Adipocyte (in vitro differentiated cells): ENCODE data around the gene CLEC4D.
"Not testable (repeated sequence)": the region's sequence is repeated elsewhere in the genome, so short reads cannot be mapped to it uniquely, and the experiment has no call there.

Experiments
- DNase-seq: peaks from one replicate; pipeline ENCODE4 v3.0.0-alpha.2; 2015; ENCODE audit warnings: low read depth
- H3K27me3 ChIP-seq: replicated peaks from 2 replicates; pipeline ENCODE4 v1.7.0; 2013; ENCODE audit warnings: mild to moderate bottlenecking, low read length, moderate library complexity; ENCODE audit not compliant: control insufficient read depth, insufficient read depth
- H3K36me3 ChIP-seq: 2 replicates; pipeline ENCODE4 v1.7.0; 2013; ENCODE audit warnings: low read length, mild to moderate bottlenecking, moderate library complexity; ENCODE audit not compliant: control insufficient read depth, insufficient read depth, severe bottlenecking
- H3K4me1 ChIP-seq: 2 replicates; pipeline ENCODE4 v1.7.0; 2013; ENCODE audit warnings: mild to moderate bottlenecking, low read length, moderate library complexity; ENCODE audit not compliant: control insufficient read depth, insufficient read depth
- H3K4me3 ChIP-seq: 2 replicates; pipeline ENCODE4 v1.7.0; 2013; ENCODE audit warnings: mild to moderate bottlenecking, low read length, moderate library complexity
- H3K9ac ChIP-seq: 2 replicates; pipeline ENCODE4 v1.7.0; 2013; ENCODE audit warnings: mild to moderate bottlenecking, low read length, moderate library complexity
- H3K9me3 ChIP-seq: 2 replicates; pipeline ENCODE4 v1.7.0; 2013; ENCODE audit warnings: mild to moderate bottlenecking, low read length, moderate library complexity; ENCODE audit not compliant: control insufficient read depth

The CLEC4D gene

GRCh38 chr12:8499616-8500015 is 13.7 kb upstream of the CLEC4D start:
- DNase-seq: no peak

GRCh38 chr12:8501720-8502119 is 11.6 kb upstream of the CLEC4D start:
- Histone ChIP-seq H3K4me1 (no peaks in the 10 kb centered on the region), H3K4me3 (no peak overlapping the region), H3K9me3 (no peaks in the 10 kb centered on the region), H3K36me3 (no peaks in the 10 kb centered on the region), H3K27me3 (peaks cover 20% of the 10 kb centered on the region), H3K9ac (no peak overlapping the region)
- no peak for DNase-seq

More at GRCh38 chr12:8499616-8500015, 13.7 kb upstream of the CLEC4D start:
- Histone ChIP-seq H3K36me3 (no peaks in the 10 kb centered on the region), H3K9me3 (no peaks in the 10 kb centered on the region), H3K9ac (no peak overlapping the region), H3K27me3 (peaks cover 24% of the 10 kb centered on the region), H3K4me3 (no peak overlapping the region), H3K4me1 (no peaks in the 10 kb centered on the region)

DNA sequence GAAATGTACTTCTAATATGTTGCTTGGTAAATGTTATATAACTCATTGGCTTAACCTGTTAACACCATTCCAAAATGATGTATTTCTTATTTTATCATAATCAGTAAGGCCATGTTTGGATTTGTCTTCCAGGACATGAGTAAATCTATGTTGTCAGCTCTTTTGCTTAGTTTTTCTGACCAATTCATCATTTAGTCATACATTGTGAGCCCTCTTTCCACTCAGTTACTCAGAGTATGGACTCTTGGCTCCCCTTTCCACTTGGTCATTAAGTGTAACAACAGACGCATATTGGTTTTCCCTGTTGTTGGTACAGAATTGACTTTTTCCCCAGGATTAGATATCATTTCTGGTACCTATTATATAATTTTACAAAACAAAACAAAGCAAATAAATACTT is 9.0 kb upstream of the CLEC4D start:
- Histone ChIP-seq H3K36me3 (no peaks in the 10 kb centered on the region), H3K9me3 (no peaks in the 10 kb centered on the region), H3K4me1 (peaks cover 6% of the 10 kb centered on the region), H3K27me3 (peaks cover 18% of the 10 kb centered on the region), H3K9ac (no peak overlapping the region), H3K4me3 (no peak overlapping the region)
- no peak for DNase-seq

- no peak for DNase-seq
- no peaks in the 10 kb centered on the region for H3K36me3 ChIP-seq
- peaks cover 6% of the 10 kb centered on the region for H3K4me1 ChIP-seq
- no peak overlapping the region for H3K4me3 ChIP-seq
- peaks cover 15% of the 10 kb centered on the region for H3K27me3 ChIP-seq
- H3K9ac ChIP-seq: no peak overlapping the region
- no peaks in the 10 kb centered on the region for H3K9me3 ChIP-seq
These were observed 5.7 kb upstream of the CLEC4D start for GRCh38 chr12:8507596-8507995.

GRCh38 chr12:8508223-8508622 is 5.1 kb upstream of the CLEC4D start:
- no peaks in the 10 kb centered on the region for H3K36me3 ChIP-seq
- H3K4me3 ChIP-seq: no peak overlapping the region
- peaks cover 6% of the 10 kb centered on the region for H3K4me1 ChIP-seq
- no peak overlapping the region for H3K9ac ChIP-seq
- H3K9me3 ChIP-seq: no peaks in the 10 kb centered on the region
- DNase-seq: no peak
- peaks cover 15% of the 10 kb centered on the region for H3K27me3 ChIP-seq

GRCh38 chr12:8508910-8509841 is 4.1 kb upstream of the CLEC4D start:
- Histone ChIP-seq H3K4me1 (peaks cover 6% of the 10 kb centered on the region), H3K9ac (no peak overlapping the region), H3K4me3 (no peak overlapping the region), H3K27me3 (peaks cover 18% of the 10 kb centered on the region), H3K9me3 (no peaks in the 10 kb centered on the region), H3K36me3 (no peaks in the 10 kb centered on the region)
- DNase-seq: no peak

DNA sequence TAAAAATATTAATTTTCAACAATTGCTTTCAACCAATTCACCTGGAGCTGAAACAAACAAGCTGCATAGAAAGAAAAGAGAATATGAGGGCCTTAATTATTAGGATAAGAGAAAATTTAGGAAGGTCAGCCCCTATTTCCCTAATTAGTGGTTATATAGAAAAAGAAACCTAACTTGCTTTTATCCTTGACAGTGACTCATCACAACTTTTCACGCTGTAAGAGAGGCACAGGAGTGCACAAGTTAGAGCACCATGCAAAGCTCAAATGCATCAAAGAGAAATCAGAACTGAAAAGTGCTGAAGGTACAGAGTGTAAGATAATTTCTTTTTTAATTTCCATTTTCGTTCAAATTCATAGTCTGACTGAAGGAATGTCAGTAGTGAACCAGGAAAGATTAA is 4.7 kb downstream of the CLEC4D start:
- no peak for DNase-seq
- Histone ChIP-seq H3K9me3 (no peaks in the 10 kb centered on the region), H3K36me3 (no peaks in the 10 kb centered on the region), H3K9ac (no peak overlapping the region), H3K4me1 (no peaks in the 10 kb centered on the region), H3K4me3 (no peak overlapping the region), H3K27me3 (peaks cover 16% of the 10 kb centered on the region)

DNA sequence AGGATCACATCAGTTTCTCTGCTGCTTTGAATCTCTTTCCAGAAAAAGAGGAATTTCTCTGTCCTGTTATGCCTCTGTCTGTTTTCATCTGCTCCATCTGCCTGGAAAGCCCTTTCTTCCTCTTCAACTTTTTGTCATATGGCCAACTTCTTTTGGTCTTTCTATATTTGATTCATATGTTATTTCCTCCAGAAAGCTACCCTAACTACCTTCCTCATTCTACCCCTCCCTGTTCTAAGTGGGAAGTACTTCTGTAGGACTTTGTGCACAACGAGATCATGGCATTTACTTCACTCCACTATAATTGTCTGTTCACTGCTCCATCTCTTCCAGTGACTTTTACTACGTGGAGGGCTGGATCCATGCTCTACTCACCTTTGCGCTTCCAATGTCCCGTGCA is 5.9 kb downstream of the CLEC4D start:
- H3K27me3 ChIP-seq: peaks cover 13% of the 10 kb centered on the region
- no peaks in the 10 kb centered on the region for H3K4me1 ChIP-seq
- no peak overlapping the region for H3K9ac ChIP-seq
- H3K36me3 ChIP-seq: no peaks in the 10 kb centered on the region
- no peak for DNase-seq
- H3K9me3 ChIP-seq: no peaks in the 10 kb centered on the region
- H3K4me3 ChIP-seq: no peak overlapping the region

GRCh38 chr12:8527250-8528130 is 14.2 kb downstream of the CLEC4D start:
- H3K36me3 ChIP-seq: no peaks in the 10 kb centered on the region

DNA sequence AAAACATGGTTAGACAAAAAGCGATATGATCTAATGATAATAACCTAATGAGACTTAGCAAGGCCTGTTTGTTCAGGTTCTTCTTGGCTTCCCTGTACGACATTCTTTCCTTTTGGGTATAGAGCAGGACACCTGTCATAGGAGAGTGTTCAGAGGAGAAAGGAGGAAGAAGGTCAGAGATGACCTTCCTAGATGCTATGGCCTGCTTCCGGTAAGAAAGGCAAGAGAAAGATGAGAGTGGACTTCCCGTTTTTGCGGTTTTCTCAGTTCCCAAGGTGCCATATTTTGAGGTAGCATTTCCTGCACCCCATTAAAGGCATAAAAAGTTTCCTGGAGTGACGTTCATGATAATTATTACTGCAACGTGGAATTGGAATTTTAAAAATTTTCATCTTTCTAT is 18.7 kb downstream of the CLEC4D start:
- no peak overlapping the region for H3K4me3 ChIP-seq
- peaks cover 45% of the 10 kb centered on the region for H3K27me3 ChIP-seq
- DNase-seq: no peak
- no peaks in the 10 kb centered on the region for H3K4me1 ChIP-seq
- H3K36me3 ChIP-seq: no peaks in the 10 kb centered on the region
- H3K9ac ChIP-seq: no peak overlapping the region
- no peaks in the 10 kb centered on the region for H3K9me3 ChIP-seq

More at GRCh38 chr12:8527250-8528130, 14.2 kb downstream of the CLEC4D start:
- no peak for DNase-seq
- no peaks in the 10 kb centered on the region for H3K4me1 ChIP-seq
- H3K27me3 ChIP-seq: peaks cover 12% of the 10 kb centered on the region
- H3K9me3 ChIP-seq: peaks cover 15% of the 10 kb centered on the region
- H3K4me3 ChIP-seq: no peak overlapping the region
- no peak overlapping the region for H3K9ac ChIP-seq

DNA sequence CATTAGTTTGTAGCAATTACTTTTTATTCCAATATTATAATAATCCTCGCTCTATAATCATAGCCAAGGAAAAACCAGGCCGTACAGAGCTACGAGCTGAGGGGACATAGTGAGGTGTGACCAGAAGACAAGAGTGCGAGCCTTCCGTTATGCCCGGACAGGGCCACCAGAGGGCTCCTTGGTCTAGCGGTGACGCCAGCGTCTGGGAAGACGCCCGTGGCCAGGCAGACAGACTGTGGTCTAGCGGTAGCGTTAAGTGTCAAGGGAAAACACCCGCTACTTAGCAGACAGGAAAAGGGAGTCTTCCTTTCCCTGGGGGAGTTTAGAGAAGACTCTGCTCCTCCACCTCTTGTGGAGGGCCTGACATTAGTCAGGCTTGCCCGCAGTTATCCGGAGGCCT is 24.5 kb downstream of the CLEC4D start:
- not testable (repeated sequence) for H3K36me3 ChIP-seq, DNase-seq, H3K4me1 ChIP-seq, H3K4me3 ChIP-seq, H3K9me3 ChIP-seq, H3K9ac ChIP-seq
- peaks cover 47% of the 10 kb centered on the region for H3K27me3 ChIP-seq
